ELF-1 (cell line): ENCODE results near the gene MEF2D.

ENCODE experiments used
- DNase-seq: peaks from one replicate; pipeline ENCODE4 v3.0.0-alpha.2; 2016; ENCODE audit warnings: low read depth, low spot score

MEF2D gene

GRCh38 chr1:156524481-156524869 lies 23.9 kb upstream of the MEF2D start:
- DNase-seq: no peak

- no peak for DNase-seq
Measured at GRCh38 chr1:156523801-156524480, 23.4 kb upstream of the MEF2D start.

DNA sequence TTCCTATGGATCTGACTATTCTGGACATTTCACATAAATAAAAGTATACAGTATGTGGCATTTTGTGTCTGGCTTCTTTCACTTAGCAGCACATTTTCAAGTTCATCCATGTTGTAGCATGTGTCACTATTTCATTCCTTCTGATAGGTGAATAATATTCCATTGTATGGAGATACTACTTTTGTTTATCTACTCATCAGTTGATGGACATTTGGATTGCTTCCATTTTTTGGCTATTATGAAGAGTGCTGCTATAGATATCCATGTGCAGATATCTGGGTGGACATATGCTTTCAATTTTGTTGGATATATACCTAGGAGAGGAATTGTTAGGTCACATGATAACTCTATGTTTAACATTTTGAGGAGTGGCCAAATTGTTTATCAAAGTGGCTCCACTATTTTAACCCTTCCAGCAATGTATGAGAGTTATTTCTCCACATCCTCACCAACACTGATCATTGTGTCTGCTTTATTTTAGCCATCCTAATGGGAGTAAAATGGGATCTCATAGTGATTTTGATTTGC lies 21.9 kb upstream of the MEF2D start:
- no peak for DNase-seq

- DNase-seq: no peak
Measured at GRCh38 chr1:156517748-156518147, 17.2 kb upstream of the MEF2D start.

GRCh38 chr1:156516821-156517220 lies 16.2 kb upstream of the MEF2D start:
- no peak for DNase-seq

DNA sequence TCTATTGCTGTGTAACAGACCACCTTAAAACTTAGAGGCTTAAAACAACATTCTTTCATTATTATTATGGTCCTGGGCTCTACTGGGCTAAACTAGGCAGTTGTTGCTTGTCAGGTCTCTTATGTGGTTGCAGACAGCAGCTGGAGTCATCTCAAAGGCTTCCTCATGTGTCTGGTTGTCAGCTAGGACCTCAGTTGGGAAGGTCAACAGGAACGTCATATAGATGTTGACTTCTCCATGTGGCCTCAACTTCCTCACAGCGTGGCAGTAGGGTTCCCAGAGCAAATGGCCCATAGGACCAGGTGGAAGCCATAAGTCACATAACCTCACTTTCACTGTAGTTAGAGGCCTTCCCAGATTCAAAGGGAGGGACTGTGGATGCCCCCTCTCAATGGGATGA lies 15.4 kb upstream of the MEF2D start:
- no peak for DNase-seq

GRCh38 chr1:156513185-156513584 lies 12.6 kb upstream of the MEF2D start:
- DNase-seq: no peak

DNA sequence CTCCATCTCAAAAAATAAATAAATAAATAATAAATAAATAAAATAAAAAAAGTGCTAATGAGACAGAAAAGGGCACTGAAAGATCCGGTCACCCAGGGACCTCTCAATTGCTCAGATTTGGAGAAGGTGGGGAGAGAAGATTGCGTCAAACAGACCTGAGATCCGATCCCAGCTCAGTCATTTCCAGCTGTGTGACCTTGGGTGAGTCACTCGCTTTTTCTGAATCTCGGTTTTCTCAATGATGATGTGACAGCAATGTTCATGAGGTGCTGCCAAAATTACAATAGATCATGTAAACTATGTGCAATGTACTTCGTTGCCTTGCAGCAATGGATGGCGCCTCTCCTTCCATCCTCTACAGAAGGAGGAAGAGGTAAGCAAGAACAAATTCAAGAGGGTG lies 11.1 kb upstream of the MEF2D start:
- DNase-seq: no peak

GRCh38 chr1:156510709-156511108 lies 10.1 kb upstream of the MEF2D start:
- DNase-seq: no peak

DNA sequence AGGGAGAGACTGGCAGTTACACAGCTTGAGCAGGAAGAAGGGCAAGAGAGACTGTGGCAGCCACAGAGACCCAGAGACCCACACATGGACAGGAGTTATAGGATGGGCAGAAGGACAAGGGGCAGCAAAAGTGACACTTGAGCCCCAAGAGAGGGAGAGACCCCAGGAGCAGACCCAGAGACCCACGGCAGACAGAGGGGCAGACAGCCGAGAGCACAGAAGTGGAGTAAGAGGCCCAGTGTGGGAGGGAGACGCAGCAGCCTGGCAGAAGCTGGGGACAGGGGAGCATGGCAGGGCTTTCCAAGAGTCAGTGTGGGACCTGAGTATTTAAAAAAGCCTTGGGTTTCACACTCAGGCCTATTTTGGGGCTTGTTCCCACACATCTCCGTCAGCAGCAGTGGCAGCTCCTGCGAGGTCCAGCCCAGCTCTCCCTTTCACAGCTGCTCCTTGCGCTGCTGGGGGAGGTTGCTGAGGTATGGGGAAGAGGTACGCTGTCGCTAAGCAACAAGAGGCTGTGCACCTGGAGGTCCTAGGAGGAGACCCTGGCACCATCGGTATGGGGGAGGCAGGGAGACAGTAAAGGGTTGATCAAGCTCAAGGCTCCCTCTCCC lies 9.0 kb upstream of the MEF2D start:
- no peak for DNase-seq

- no peak for DNase-seq
Measured at GRCh38 chr1:156508955-156509234, 8.3 kb upstream of the MEF2D start.

- no peak for DNase-seq
Measured at GRCh38 chr1:156508205-156508954, 7.8 kb upstream of the MEF2D start.

GRCh38 chr1:156506450-156506849 lies 5.9 kb upstream of the MEF2D start:
- DNase-seq: no peak

DNA sequence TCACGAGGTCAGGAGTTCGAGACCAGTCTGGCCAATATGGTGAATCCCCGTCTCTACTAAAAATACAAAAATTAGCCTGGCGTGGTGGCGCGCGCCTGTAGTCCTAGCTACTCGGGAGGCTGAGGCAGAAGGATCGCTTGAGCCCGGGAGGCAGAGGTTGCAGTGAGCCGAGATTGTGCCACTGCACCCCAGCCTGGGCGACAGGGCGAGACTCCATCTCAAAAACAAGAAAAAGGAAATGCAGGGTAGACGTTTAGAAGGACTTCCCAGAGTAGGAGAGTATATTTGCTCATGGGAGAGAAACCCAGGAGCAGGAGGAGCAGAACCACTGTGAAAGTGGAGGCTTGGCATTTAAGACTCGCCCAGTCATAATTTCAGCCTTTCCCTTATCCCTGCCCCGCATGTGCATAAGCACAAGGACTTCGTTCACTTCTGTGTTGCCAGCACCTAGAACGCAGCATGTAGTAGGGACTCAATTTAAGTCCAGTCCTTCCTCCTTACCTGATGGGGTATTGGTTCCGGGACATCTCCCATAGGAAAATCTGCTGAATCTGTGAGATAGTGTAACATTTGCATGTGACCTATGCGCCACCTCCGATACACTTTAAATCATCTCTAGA lies 5.2 kb upstream of the MEF2D start:
- DNase-seq: no peak

DNA sequence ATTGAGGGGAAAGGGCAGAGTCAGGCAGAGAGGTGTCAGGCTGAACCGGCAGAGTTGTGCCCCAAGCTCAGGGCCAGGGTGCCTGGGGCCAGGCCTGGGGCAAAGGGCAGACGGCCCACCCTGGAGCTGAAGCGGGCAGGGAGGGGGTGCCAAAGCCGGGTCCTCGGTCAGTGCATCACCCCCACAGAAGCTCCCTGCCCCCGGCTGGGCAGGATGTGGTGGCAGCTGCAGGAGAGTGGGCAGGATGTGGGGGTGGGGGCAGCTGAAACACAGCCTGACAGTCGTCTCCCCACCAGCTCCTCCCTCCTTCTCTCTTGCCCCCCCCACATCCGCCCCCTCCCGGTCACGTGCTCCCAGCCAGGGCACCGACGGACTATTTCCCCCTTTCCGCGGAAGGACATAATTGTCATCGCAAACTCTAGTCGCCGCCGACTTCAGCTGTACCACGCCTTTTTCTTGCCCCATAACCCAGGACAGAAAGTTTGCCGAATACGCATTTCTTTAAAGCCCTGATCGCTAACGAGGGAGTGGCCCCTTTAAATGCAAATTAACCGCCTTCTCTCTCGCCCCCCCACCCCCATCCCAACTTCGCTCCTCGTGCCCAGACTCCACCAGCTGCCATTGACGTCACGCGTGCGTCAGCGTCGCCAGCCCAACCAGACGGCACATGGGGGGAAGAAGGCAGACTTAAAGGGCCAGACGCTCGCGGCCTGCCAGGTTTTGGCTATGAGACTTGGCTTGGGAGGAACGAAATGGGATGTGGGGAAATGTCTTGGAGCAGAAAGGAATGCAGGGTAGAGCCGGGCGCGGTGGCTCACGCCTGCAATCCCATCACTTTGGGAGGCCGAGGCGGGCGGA lies 4.5 kb upstream of the MEF2D start:
- DNase-seq: peak; percentile 97

GRCh38 chr1:156504438-156504813 lies 3.9 kb upstream of the MEF2D start:
- no peak for DNase-seq

DNA sequence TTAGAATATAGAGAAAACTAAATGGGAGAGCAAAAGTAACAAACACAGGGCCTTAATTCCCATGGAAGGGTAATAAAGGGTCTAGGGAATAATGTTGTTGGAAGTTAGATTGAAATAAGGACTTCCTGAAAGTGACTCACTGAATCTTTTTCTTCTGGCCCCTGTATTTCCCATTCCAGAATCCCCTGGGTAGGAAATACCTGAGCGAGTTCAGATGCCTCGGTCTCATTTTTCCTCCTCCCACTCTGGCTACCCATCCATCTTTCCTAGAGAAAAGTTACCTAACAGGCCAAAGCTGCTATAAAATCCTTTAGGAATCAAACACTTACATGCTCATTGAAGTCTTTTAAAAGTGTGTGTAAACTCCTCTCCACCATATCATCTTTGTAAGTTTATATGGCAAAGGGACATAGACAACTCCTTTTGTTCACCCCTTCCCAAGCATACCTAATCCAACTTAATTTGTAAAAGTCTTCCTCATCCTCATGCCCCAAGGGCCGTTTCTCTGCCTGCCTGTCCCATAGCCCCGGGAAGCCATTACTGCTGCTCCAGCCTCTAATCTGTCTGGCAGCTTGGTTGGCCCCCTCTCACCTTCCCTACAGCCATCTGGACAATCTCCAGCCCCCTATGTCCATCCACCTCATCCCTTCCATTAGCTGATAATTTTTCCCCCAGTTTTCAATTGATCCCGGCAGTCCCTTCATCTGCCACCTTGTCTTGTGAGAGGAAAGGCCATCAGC lies 3.3 kb upstream of the MEF2D start:
- DNase-seq: peak; percentile 25

DNA sequence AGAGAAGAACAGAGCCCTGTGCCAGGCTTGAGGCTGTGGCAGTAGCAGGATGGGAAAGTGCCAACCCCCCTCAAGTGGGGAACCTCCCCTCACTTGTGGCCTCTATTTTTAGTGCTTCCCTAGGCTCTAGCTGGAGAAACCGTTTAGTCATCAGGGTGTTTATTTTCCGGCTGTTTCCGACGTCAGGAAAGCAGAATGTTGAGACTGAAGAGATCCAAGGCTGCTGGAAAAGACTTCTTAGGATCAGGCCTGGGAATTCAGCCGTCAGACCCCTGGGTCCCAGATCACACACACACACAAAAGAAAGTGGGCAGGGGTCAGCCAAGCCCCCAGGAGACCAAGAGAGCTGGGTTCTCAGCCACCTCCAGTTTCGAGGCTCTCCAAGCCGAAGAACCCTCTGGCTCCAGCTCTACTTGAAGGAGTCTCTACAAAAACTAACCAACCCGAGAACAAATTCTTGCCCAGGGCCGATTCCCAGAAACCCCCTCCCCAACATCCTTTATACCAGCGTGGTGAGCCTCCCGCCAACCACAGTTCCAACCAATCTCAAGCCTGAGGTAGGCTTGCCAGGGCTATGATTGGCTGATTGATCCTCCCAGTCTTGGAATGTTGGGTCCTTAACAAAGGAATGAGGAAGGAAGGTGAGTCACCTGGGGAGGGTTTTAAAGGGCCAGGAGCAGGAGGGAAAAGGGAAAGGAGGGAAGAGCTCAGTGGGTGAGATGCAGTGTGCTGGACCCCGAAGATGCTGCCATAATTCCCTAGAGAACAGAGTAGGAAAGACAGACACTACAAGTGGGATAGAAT lies 2.5 kb upstream of the MEF2D start:
- DNase-seq: peak; percentile 93

DNA sequence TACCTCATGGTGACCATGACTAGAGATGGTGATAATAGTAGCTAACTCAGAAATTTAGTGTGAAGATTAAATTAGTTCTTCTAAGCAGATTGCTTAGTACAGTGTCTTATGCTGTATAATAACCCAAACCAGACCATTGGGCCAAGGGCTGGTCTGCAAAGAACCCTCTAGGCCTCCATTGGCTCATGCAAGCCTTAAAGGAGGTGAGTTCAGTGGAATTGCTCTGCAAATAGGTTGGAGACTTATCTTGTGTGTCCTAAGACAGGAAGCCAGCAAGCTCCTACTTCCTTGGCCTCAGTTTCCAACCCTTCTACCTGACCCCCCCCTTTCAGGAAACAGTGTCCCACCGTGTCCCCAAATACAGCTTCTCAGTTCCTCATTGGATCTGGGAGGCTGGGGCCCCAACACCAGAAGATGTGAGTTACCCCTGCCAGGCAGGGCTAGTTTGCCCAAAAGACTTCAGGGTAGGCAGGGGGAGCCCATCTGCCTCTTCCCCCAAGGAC lies 1.9 kb upstream of the MEF2D start:
- no peak for DNase-seq
